Measurements from ENCODE around the gene MAML3.

DNA sequence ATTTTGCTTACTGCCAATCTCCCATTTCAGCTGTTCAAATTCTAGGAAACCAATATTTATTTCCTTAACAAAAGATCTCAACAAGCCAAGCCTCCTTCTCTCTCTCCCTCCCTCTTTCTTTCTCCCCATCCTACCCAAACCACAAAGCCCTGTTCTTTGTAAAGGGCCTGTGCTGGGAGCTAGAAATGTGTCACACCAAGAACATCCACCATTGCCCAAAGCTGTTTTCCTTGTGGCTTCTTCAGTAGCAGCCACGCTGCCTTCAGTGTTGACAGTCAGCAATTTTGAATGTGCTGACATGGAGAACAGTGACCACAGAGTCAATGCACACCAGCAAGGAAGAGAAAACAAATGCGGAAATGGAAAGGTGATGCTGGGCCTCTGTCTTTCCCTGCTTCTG, 203.0 kb downstream of the MAML3 start:
- TF ChIP-seq CTCF (IDR thresholded peaks at IDR 0.05) (no peak), POLR2A (IDR thresholded peaks at IDR 0.05) (no peak)

Measured in lower leg skin (tissue), 3 donors.